SU-DHL-6 (cell line): Measurements from ENCODE around the gene GFRA4.

Source experiments
- EZH2phosphoT487 ChIP-seq: fragments of 200-600 bp; sonication (generic), shearing (Covaris generic); conservative IDR thresholded peaks from 2 replicates; pipeline ENCODE4 v1.6.1; 2018; ENCODE audit warnings: mild to moderate bottlenecking, antibody characterized with exemption, low read length, moderate library complexity, mixed read lengths
- TF ChIP-seq, protein P1 (sequence below): fragments of 200-600 bp; sonication (generic); IDR thresholded peaks from one replicate; pipeline ENCODE4 v1.5.1; 2017; ENCODE audit warnings: antibody characterized with exemption, mild to moderate bottlenecking, low read length, moderate library complexity; ENCODE audit not compliant: insufficient read depth, poor library complexity, severe bottlenecking

DNA sequence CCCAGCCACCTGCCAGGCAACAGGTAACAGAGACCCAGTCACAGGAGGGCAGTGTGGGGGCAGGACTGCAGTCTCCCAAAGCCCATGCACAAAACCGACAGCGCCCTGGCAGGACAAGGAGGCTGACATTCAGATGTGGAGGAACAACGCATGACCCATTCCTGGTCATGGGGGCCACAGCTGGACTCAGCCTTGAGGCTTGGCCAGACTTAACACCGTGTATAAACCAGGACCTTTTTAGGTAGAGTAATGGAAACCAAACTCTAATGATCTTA is 8.1 kb downstream of the GFRA4 start:
- TF ChIP-seq, protein P1, sequence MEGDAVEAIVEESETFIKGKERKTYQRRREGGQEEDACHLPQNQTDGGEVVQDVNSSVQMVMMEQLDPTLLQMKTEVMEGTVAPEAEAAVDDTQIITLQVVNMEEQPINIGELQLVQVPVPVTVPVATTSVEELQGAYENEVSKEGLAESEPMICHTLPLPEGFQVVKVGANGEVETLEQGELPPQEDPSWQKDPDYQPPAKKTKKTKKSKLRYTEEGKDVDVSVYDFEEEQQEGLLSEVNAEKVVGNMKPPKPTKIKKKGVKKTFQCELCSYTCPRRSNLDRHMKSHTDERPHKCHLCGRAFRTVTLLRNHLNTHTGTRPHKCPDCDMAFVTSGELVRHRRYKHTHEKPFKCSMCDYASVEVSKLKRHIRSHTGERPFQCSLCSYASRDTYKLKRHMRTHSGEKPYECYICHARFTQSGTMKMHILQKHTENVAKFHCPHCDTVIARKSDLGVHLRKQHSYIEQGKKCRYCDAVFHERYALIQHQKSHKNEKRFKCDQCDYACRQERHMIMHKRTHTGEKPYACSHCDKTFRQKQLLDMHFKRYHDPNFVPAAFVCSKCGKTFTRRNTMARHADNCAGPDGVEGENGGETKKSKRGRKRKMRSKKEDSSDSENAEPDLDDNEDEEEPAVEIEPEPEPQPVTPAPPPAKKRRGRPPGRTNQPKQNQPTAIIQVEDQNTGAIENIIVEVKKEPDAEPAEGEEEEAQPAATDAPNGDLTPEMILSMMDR = no peak
- TF ChIP-seq EZH2phosphoT487 = no peak
